SK-N-MC (cell line): ENCODE results near the gene ACCS.

Source experiments
- EZH2 ChIP-seq: fragments of 200-600 bp; sonication (generic); IDR thresholded peaks from one replicate; pipeline ENCODE4 v1.6.1; 2017; ENCODE audit warnings: antibody characterized with exemption
- POLR2AphosphoS5 ChIP-seq: IDR thresholded peaks from 2 replicates; pipeline ENCODE4 v1.6.1; 2012; ENCODE audit warnings: mild to moderate bottlenecking, low read depth, low read length, borderline replicate concordance

DNA sequence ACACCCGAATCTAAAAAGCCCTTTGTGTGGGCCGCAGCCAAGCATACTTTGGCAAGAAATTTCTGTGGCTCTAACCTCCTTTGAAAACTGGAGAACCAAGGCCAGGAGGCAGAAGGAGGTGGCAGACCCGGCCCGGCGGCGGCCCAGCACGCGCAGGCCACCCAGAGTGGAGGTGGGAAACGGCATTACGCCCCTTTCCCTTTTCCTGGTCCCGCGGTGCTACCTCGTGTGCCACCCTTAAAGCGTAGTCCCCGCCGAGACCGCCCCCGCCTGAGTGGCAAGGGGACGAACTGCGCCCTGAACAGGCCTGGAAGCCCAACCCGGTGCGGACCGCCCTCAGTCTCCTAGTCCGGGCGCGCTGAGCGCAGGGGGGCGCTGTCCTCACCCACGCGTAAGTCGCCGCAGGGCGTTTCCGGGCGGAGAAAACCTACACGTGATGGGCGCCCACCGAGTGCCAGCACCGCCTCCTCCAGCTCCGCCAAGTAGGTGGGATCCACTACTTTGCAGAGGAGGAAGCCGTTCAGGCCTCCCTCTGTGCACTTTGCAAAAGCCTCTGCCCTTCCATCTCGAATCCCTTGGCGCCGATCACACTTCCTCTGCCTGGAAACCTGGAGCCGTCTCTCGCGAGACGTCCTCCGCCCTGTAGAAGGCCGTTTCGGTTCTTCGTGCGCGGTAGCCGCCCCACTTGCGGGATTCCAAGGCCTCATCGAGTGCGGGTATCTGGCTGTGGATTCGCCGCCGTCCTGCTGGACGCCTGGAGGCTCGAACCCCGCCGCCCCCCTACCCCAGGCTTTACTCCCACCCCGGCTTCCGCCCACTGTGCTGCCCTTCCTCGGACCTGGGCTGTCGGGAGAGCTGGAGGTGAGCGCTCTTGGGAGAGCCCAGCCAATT lies at the start of gene ACCS:
- TF ChIP-seq POLR2AphosphoS5, result peak; percentile 70; the same call in 1 of the 2 replicates
- no peak for TF ChIP-seq EZH2
